Panc1 (cell line): ENCODE results near the gene STARD13. TPM values are rescaled to one million over a fixed set of nuclear protein-coding genes. Genes with fewer than 3 reads are reported as not detected.

ENCODE experiments used
- ATAC-seq: fragments of 200-7000 bp; cut with Tn5 transposase; 2 replicates; pipeline ENCODE4 v1.9.1; 2020; ENCODE audit warnings: mild to moderate bottlenecking, moderate library complexity
- BruUV-seq: library from RNA; stranded (reverse); fragments of 400-500 nt; replicated peaks from 2 replicates; lab custom pipeline; 2021; lab: Mats Ljungman, UMichigan
- CTCF ChIA-PET: fragments of 300-600 bp; sonication (Branson Sonifier 250); formaldehyde crosslinking; loops from one replicate; lab custom pipeline; 2022; ENCODE audit warnings: antibody characterized with exemption; lab: Charles Lee
- POLR2A ChIA-PET: fragments of 300-600 bp; sonication (Branson Sonifier 250); formaldehyde crosslinking; loops from one replicate; lab custom pipeline; 2022; ENCODE audit warnings: antibody characterized with exemption; lab: Charles Lee
- DNase-seq: peaks from one replicate; pipeline ENCODE4 v3.0.0-alpha.2; 2010; ENCODE audit warnings: low read depth, low spot score
- H3K27ac ChIP-seq: 2 replicates; pipeline ENCODE4 v1.5.1; 2011; ENCODE audit warnings: mild to moderate bottlenecking, low read length, inconsistent platforms
- H3K27me3 ChIP-seq: fragments of 200-500 bp; sonication (Bioruptor generic); 2 replicates; pipeline ENCODE4 v1.6.0; 2014; ENCODE audit warnings: low read length, inconsistent platforms; ENCODE audit not compliant: control insufficient read depth, insufficient read depth
- H3K36me3 ChIP-seq: fragments of 200-500 bp; sonication (Bioruptor generic); 2 replicates; pipeline ENCODE4 v1.5.1; 2014; ENCODE audit warnings: inconsistent platforms, mild to moderate bottlenecking, low read length, moderate library complexity; ENCODE audit not compliant: control insufficient read depth, insufficient read depth
- H3K4me1 ChIP-seq: 2 replicates; pipeline ENCODE4 v1.5.1; 2011; ENCODE audit warnings: inconsistent platforms, mild to moderate bottlenecking, low read length, moderate library complexity; ENCODE audit not compliant: control insufficient read depth, insufficient read depth
- H3K4me3 ChIP-seq, 2 experiments: 2 replicates each; pipeline ENCODE4 v1.5.1; 2011 to 2012; ENCODE audit warnings: low read depth in 2 of 2, low read length in 2 of 2, mild to moderate bottlenecking in 2 of 2, inconsistent platforms in 1 of 2, moderate library complexity in 1 of 2
- H3K9me3 ChIP-seq: fragments of 200-500 bp; sonication (Bioruptor generic); 2 replicates; pipeline ENCODE4 v1.5.1; 2014; ENCODE audit warnings: low read depth, mild to moderate bottlenecking, inconsistent platforms, low read length, moderate library complexity; ENCODE audit not compliant: control insufficient read depth, insufficient read depth
- CTCF ChIP-seq: fragments of 450-650 bp; IDR thresholded peaks from 2 replicates; pipeline ENCODE4 v1.5.1; 2017; ENCODE audit warnings: mild to moderate bottlenecking
- POLR2AphosphoS5 ChIP-seq: IDR thresholded peaks from 2 replicates; pipeline ENCODE4 v1.6.1; 2012; ENCODE audit warnings: mild to moderate bottlenecking, low read depth, low read length, moderate library complexity
- SIN3A ChIP-seq: IDR thresholded peaks from 2 replicates; pipeline ENCODE4 v1.6.1; 2012; ENCODE audit warnings: low read depth, mild to moderate bottlenecking, low read length, moderate library complexity, borderline replicate concordance; ENCODE audit not compliant: insufficient read depth
- TCF7L2 ChIP-seq: IDR thresholded peaks from 2 replicates; pipeline ENCODE4 v1.6.1; 2011; ENCODE audit warnings: mild to moderate bottlenecking, low read depth, low read length, inconsistent platforms
- in situ Hi-C: cut with HindIII; loops from 2 replicates; pipeline ENCODE4 v1.10.0; 2016; ENCODE audit warnings: low sequenced_read_pairs, low pct_unique_long_range_greater_than_20kb
- intact Hi-C: fragments of 100-400 bp; cut with micrococcal nuclease; formaldehyde crosslinking; loops from one replicate; pipeline ENCODE4 v1.10.0; 2022; ENCODE audit not compliant: unreplicated experiment
- total RNA-seq: library from RNA; stranded (reverse); gene quantifications from one replicate; pipeline ENCODE4 v1.2.1, GENCODE V29; 2021; ENCODE audit not compliant: unreplicated experiment
- TF ChIP-seq, protein P1 (sequence below), 2 experiments: IDR thresholded peaks; 2 replicates each; pipeline ENCODE4 v1.6.1; 2011 to 2012; ENCODE audit warnings: low read depth in 2 of 2, control low read depth in 1 of 2, low read length in 1 of 2, mild to moderate bottlenecking in 1 of 2, moderate library complexity in 1 of 2; ENCODE audit not compliant: insufficient read depth in 1 of 2

Gene STARD13
- total RNA-seq, 1 experiment from 2014 or later = 6.5 TPM

- 0 out of 2 replicates have a peak, but pooled peaks have one; percentile 32 for ATAC-seq
- H3K27ac ChIP-seq = peak overlapping the region; percentile 13
- ChIA-PET POLR2A (no interaction called here), CTCF (no interaction called here)
- intact Hi-C loops = loop anchor here (5.0 kb wide), 1 partner anchor 313 kb away; no protein-coding TSS in a partner anchor
- TF ChIP-seq CTCF = no peak
- no peak for TF ChIP-seq TCF7L2
- no peak for TF ChIP-seq SIN3A
- TF ChIP-seq POLR2AphosphoS5 = no peak
- TF ChIP-seq, protein P1, sequence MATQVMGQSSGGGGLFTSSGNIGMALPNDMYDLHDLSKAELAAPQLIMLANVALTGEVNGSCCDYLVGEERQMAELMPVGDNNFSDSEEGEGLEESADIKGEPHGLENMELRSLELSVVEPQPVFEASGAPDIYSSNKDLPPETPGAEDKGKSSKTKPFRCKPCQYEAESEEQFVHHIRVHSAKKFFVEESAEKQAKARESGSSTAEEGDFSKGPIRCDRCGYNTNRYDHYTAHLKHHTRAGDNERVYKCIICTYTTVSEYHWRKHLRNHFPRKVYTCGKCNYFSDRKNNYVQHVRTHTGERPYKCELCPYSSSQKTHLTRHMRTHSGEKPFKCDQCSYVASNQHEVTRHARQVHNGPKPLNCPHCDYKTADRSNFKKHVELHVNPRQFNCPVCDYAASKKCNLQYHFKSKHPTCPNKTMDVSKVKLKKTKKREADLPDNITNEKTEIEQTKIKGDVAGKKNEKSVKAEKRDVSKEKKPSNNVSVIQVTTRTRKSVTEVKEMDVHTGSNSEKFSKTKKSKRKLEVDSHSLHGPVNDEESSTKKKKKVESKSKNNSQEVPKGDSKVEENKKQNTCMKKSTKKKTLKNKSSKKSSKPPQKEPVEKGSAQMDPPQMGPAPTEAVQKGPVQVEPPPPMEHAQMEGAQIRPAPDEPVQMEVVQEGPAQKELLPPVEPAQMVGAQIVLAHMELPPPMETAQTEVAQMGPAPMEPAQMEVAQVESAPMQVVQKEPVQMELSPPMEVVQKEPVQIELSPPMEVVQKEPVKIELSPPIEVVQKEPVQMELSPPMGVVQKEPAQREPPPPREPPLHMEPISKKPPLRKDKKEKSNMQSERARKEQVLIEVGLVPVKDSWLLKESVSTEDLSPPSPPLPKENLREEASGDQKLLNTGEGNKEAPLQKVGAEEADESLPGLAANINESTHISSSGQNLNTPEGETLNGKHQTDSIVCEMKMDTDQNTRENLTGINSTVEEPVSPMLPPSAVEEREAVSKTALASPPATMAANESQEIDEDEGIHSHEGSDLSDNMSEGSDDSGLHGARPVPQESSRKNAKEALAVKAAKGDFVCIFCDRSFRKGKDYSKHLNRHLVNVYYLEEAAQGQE (IDR thresholded peaks at IDR 0.05; ENCODE audit: insufficient read depth in 1 of 2, low read depth in 2 of 2, low read length in 1 of 2) = no peak
- H3K9me3 ChIP-seq = no peaks in the 10 kb centered on the region
- no peaks in the 10 kb centered on the region for H3K27me3 ChIP-seq
- no peaks in the 10 kb centered on the region for H3K36me3 ChIP-seq
- H3K4me1 ChIP-seq = peaks cover 17% of the 10 kb centered on the region
- no TSS peak for BruUV-seq
- in situ Hi-C loops = no loop called here
- no peak for DNase-seq
- H3K4me3 ChIP-seq = no peak overlapping the region
Observed at GRCh38 chr13:33229446-33230177, 55.9 kb downstream of the STARD13 start.

GRCh38 chr13:33228648-33229445, 56.7 kb downstream of the STARD13 start:
- H3K36me3 ChIP-seq = no peaks in the 10 kb centered on the region
- ATAC-seq = peak; percentile 75; the same call in 1 of the 2 replicates
- no peak for DNase-seq
- TF ChIP-seq CTCF (peak; percentile 80), TCF7L2 (no peak)
- H3K4me3 ChIP-seq = no peak overlapping the region
- in situ Hi-C loops = no loop called here
- ChIA-PET CTCF (no interaction called here), POLR2A (no interaction called here)
- no TSS peak for BruUV-seq
- H3K27me3 ChIP-seq = no peaks in the 10 kb centered on the region
- intact Hi-C loops = loop anchor here (5.0 kb wide), 1 partner anchor 313 kb away; no protein-coding TSS in a partner anchor
- peak overlapping the region; percentile 35 for H3K27ac ChIP-seq
- H3K9me3 ChIP-seq = no peaks in the 10 kb centered on the region
- peaks cover 17% of the 10 kb centered on the region for H3K4me1 ChIP-seq
